H1 (cell line): ENCODE measurements around the gene PIAS4. TPM values are rescaled to one million over a fixed set of nuclear protein-coding genes. Genes with fewer than 3 reads are reported as not detected.

ENCODE experiments used
- CTCF ChIA-PET: fragments of 300-600 bp; sonication (Branson Sonifier 250); formaldehyde crosslinking; loops from one replicate; lab custom pipeline; 2021; ENCODE audit not compliant: partially characterized antibody; lab: Charles Lee
- POLR2A ChIA-PET: fragments of 300-600 bp; sonication (Branson Sonifier 250); formaldehyde crosslinking; loops from one replicate; lab custom pipeline; 2021; ENCODE audit warnings: inconsistent platforms; ENCODE audit not compliant: partially characterized antibody; lab: Charles Lee
- DNase-seq, 2 experiments: peaks; one replicate each; pipeline versions ENCODE4 v3.0.0 to v3.0.0-alpha.2; 2010 to 2022; ENCODE audit warnings: low spot score in 2 of 2, low read depth in 1 of 2, mixed read lengths in 1 of 2
- FAIRE-seq: peaks from 2 replicates; lab custom pipeline; 2011; peaks lifted over from hg19 to GRCh38; lab: Jason Lieb, UNC
- H2AFZ ChIP-seq: 2 replicates; pipeline ENCODE4 v1.8.1; 2012; ENCODE audit warnings: low read length, inconsistent platforms
- H2AK5ac ChIP-seq: 2 replicates; pipeline ENCODE4 v1.6.1; 2013; ENCODE audit warnings: low read depth, low read length
- H2BK120ac ChIP-seq: replicated peaks from 2 replicates; pipeline ENCODE3; 2013; ENCODE audit warnings: low read depth, low read length, inconsistent platforms
- H2BK12ac ChIP-seq: 2 replicates; pipeline ENCODE4 v1.6.1; 2013; ENCODE audit warnings: low read depth, low read length
- H2BK15ac ChIP-seq: 2 replicates; pipeline ENCODE4 v1.6.1; 2013; ENCODE audit warnings: low read length
- H2BK20ac ChIP-seq: 2 replicates; pipeline ENCODE4 v1.6.1; 2013; ENCODE audit warnings: low read length
- H2BK5ac ChIP-seq: 2 replicates; pipeline ENCODE4 v1.6.1; 2013; ENCODE audit warnings: low read depth, low read length
- H3K14ac ChIP-seq: 2 replicates; pipeline ENCODE4 v1.6.1; 2013; ENCODE audit warnings: inconsistent platforms; ENCODE audit not compliant: insufficient read length
- H3K18ac ChIP-seq: 2 replicates; pipeline ENCODE4 v1.6.1; 2013; ENCODE audit warnings: low read length; ENCODE audit errors: extremely low read depth
- H3K23ac ChIP-seq: 2 replicates; pipeline ENCODE4 v1.6.1; 2013; ENCODE audit warnings: inconsistent platforms; ENCODE audit not compliant: insufficient read length
- H3K23me2 ChIP-seq: 2 replicates; pipeline ENCODE4 v1.6.1; 2013; ENCODE audit warnings: low read depth, low read length
- H3K27ac ChIP-seq: 2 replicates; pipeline ENCODE4 v1.6.1; 2011; ENCODE audit warnings: low read depth, low read length, inconsistent platforms
- H3K27me3 ChIP-seq, 4 experiments: replicated peaks in 1 of 4; 1 replicate in 1 of 4; 2 replicates in 3 of 4; pipeline versions ENCODE4 v1.6.1 to v1.8.1; 2011 to 2013; ENCODE audit warnings: low read length in 3 of 4, mild to moderate bottlenecking in 3 of 4, inconsistent platforms in 2 of 4, mixed read lengths in 2 of 4, moderate library complexity in 1 of 4; ENCODE audit not compliant: control insufficient read depth in 3 of 4, insufficient read depth in 3 of 4; ENCODE audit errors: extremely low read depth in 1 of 4
- H3K36me3 ChIP-seq, 4 experiments: 2 replicates each; pipeline versions ENCODE4 v1.6.1 to v1.8.1; 2011 to 2013; ENCODE audit warnings: mild to moderate bottlenecking in 4 of 4, low read length in 3 of 4, moderate library complexity in 2 of 4, control low read depth in 1 of 4, inconsistent platforms in 1 of 4; ENCODE audit not compliant: insufficient read depth in 4 of 4, control insufficient read depth in 2 of 4
- H3K4ac ChIP-seq: replicated peaks from 2 replicates; pipeline ENCODE3; 2013; ENCODE audit warnings: low read length, low read depth, mixed read lengths, inconsistent platforms; ENCODE audit not compliant: insufficient read length
- H3K4me1 ChIP-seq, 4 experiments: replicated peaks in 1 of 4; 1 replicate in 1 of 4; 2 replicates in 3 of 4; pipeline versions ENCODE4 v1.6.1 to v1.8.1; 2011 to 2013; ENCODE audit warnings: low read length in 3 of 4, inconsistent platforms in 2 of 4, mixed read lengths in 1 of 4; ENCODE audit not compliant: insufficient read depth in 4 of 4, control insufficient read depth in 3 of 4
- H3K4me2 ChIP-seq, 2 experiments: 2 replicates each; pipeline versions ENCODE4 v1.6.1 to v1.8.1; 2011 to 2013; ENCODE audit warnings: low read depth in 2 of 2, low read length in 2 of 2, control low read depth in 1 of 2, inconsistent platforms in 1 of 2, mild to moderate bottlenecking in 1 of 2; ENCODE audit not compliant: insufficient read depth in 1 of 2
- H3K4me3 ChIP-seq, 4 experiments: fragments of 200-600, 300-600 bp in 1 of 4; sonication (generic), shearing (Covaris generic), sonication (Bioruptor Twin) in 1 of 4; 2 replicates each; pipeline versions ENCODE4 v1.5.1 to v1.8.1; 2011 to 2016; ENCODE audit warnings: low read length in 4 of 4, low read depth in 3 of 4, control low read depth in 2 of 4, inconsistent platforms in 2 of 4, mild to moderate bottlenecking in 2 of 4, mixed read lengths in 1 of 4, moderate library complexity in 1 of 4; ENCODE audit not compliant: insufficient read depth in 2 of 4; ENCODE audit errors: extremely low read depth in 1 of 4
- H3K56ac ChIP-seq: replicated peaks from 2 replicates; pipeline ENCODE3; 2013; ENCODE audit warnings: low read depth, mild to moderate bottlenecking, mixed read lengths, low read length, inconsistent platforms; ENCODE audit not compliant: insufficient read length
- H3K79me1 ChIP-seq: 2 replicates; pipeline ENCODE4 v1.6.1; 2013; ENCODE audit warnings: low read depth, low read length, control low read depth
- H3K79me2 ChIP-seq, 2 experiments: 2 replicates each; pipeline versions ENCODE4 v1.6.1 to v1.8.1; 2012 to 2013; ENCODE audit warnings: low read length in 2 of 2, mild to moderate bottlenecking in 2 of 2, inconsistent platforms in 1 of 2; ENCODE audit not compliant: insufficient read depth in 2 of 2, control insufficient read depth in 1 of 2
- H3K9ac ChIP-seq, 4 experiments: replicated peaks in 1 of 4; 1 replicate in 1 of 4; 2 replicates in 3 of 4; pipeline versions ENCODE4 v1.6.1 to v1.8.1; 2011 to 2013; ENCODE audit warnings: low read depth in 3 of 4, low read length in 3 of 4, control low read depth in 2 of 4, mild to moderate bottlenecking in 2 of 4, moderate library complexity in 2 of 4, inconsistent platforms in 1 of 4; ENCODE audit errors: extremely low read depth in 1 of 4
- H3K9me3 ChIP-seq, 2 experiments: 2 replicates each; pipeline versions ENCODE4 v1.6.1 to v1.8.1; 2012 to 2013; ENCODE audit warnings: mild to moderate bottlenecking in 2 of 2, moderate library complexity in 2 of 2, control low read depth in 1 of 2, inconsistent platforms in 1 of 2, low read depth in 1 of 2, low read length in 1 of 2, mixed read lengths in 1 of 2; ENCODE audit not compliant: insufficient read depth in 2 of 2
- H4K20me1 ChIP-seq, 2 experiments: replicated peaks in 1 of 2; 2 replicates each; pipeline versions ENCODE3 to v1.8.1; 2011 to 2013; ENCODE audit warnings: inconsistent platforms in 2 of 2, low read length in 2 of 2, mild to moderate bottlenecking in 1 of 2; ENCODE audit not compliant: insufficient read depth in 2 of 2, control insufficient read depth in 1 of 2
- H4K5ac ChIP-seq: 2 replicates; pipeline ENCODE4 v1.6.1; 2013; ENCODE audit warnings: low read length, low read depth, mixed read lengths, inconsistent platforms; ENCODE audit not compliant: insufficient read length
- H4K8ac ChIP-seq: 2 replicates; pipeline ENCODE4 v1.8.0; 2013; ENCODE audit warnings: mild to moderate bottlenecking, moderate library complexity, low read length, inconsistent platforms; ENCODE audit not compliant: insufficient read depth; ENCODE audit errors: extremely low read depth
- H4K91ac ChIP-seq: replicated peaks from 2 replicates; pipeline ENCODE3; 2013; ENCODE audit warnings: low read length, mixed read lengths, inconsistent platforms; ENCODE audit not compliant: insufficient read length
- FOSL1 ChIP-seq: IDR thresholded peaks from 2 replicates; pipeline ENCODE4 v1.6.1; 2011; ENCODE audit warnings: mild to moderate bottlenecking, low read depth, low read length, moderate library complexity; ENCODE audit not compliant: insufficient read depth
- RFX5 ChIP-seq: IDR thresholded peaks from 2 replicates; pipeline ENCODE4 v1.6.1; 2011; ENCODE audit warnings: low read depth, low read length, improper control_type of control experiment, borderline replicate concordance
- RXRA ChIP-seq: IDR thresholded peaks from 2 replicates; pipeline ENCODE4 v1.6.1; 2011; ENCODE audit warnings: low read depth, mild to moderate bottlenecking, low read length, moderate library complexity; ENCODE audit not compliant: insufficient read depth
- SRF ChIP-seq: IDR thresholded peaks from 2 replicates; pipeline ENCODE4 v1.6.1; 2011; ENCODE audit warnings: mild to moderate bottlenecking, low read depth, low read length, moderate library complexity
- WGBS, 2 experiments: shearing (Covaris generic) in 1 of 2; methylation state at CpG; one replicate each; pipeline versions ENCODE4 v1.1.6 to v1.1.7; 2013 to 2015; ENCODE audit warnings: low lambda C conversion rate in 2 of 2, mixed read lengths in 2 of 2, inconsistent platforms in 1 of 2, low coverage in 1 of 2, missing lambda C conversion rate in 1 of 2; ENCODE audit not compliant: insufficient replicate concordance in 2 of 2, insufficient coverage in 1 of 2, insufficient read length in 1 of 2; ENCODE audit errors: extremely low coverage in 1 of 2, missing lambda C conversion rate in 1 of 2; 5-methylcytosine and 5-hydroxymethylcytosine counted together
- polyA plus RNA-seq, 7 experiments: library from polyadenylated mRNA; depleted of rRNA in 3 of 7; stranded (reverse) in 5 of 7; unstranded in 2 of 7; fragments of >200 nt in 5 of 7; fragments of 200-250 nt in 2 of 7; gene quantifications; 1 replicate in 5 of 7; 2 replicates in 1 of 7; 4 replicates in 1 of 7; pipeline versions ENCODE4 v1.2.1 to v1.2.3, GENCODE V29; 2011 to 2013; ENCODE audit warnings: missing spikeins in 2 of 7, mixed read lengths in 2 of 7
- total RNA-seq: library from RNA; stranded (reverse); fragmentation: NEBNext Ultra II Directional; extraction: Animal tissue kit (Norgen Biotek cat#: 25700); gene quantifications from 2 replicates; pipeline ENCODE4 v1.2.1, GENCODE V29; 2021

The PIAS4 gene
- total and polyA plus RNA-seq, 2 of the 8 experiments (the other 6 are each of a cell fraction or from before 2014, with no cell fraction given): 30.2 to 51.4 TPM

- peak overlapping the region; percentile 14 for H3K4ac ChIP-seq
- 0 out of 2 replicates have a peak overlapping the region, but pooled peaks have one; percentile 11 for H4K8ac ChIP-seq
- no peak overlapping the region; the same call in 1 of the 2 replicates for H2BK5ac ChIP-seq
- no peaks in the 10 kb centered on the region for H3K79me1 ChIP-seq
- no peak for DNase-seq
- H3K18ac ChIP-seq: no peak overlapping the region
- no peaks in the 10 kb centered on the region for H3K79me2 ChIP-seq
- no peaks in the 10 kb centered on the region for H3K27me3 ChIP-seq
- H2AK5ac ChIP-seq: no peak overlapping the region
- peaks cover 0 to 15% (median 6%) of the 10 kb centered on the region in 4 experiments; a peak in 5 of 7 replicates for H3K4me1 ChIP-seq
- no peak overlapping the region for H3K56ac ChIP-seq
- no peak overlapping the region for H2BK20ac ChIP-seq
- H3K9me3 ChIP-seq: no peaks in the 10 kb centered on the region
- no peak overlapping the region; a peak in 1 of 7 replicates for H3K9ac ChIP-seq
- H3K4me3 ChIP-seq: no peak overlapping the region
- WGBS, 2 experiments: 85% methylated on average over 6 of the region's 9 CpGs; no CpG with 5 or more reads in 1 of the 2 experiments
- peak overlapping the region; percentile 72 for H4K91ac ChIP-seq
- no peaks in the 10 kb centered on the region for H4K20me1 ChIP-seq
- no peak overlapping the region for H2BK120ac ChIP-seq
- no peak overlapping the region for H3K27ac ChIP-seq
- no peak for FAIRE-seq
- H3K23ac ChIP-seq: no peak overlapping the region
- peaks cover 4% of the 10 kb centered on the region; the same call in 1 of the 2 replicates for H3K23me2 ChIP-seq
- H3K36me3 ChIP-seq: no peaks in the 10 kb centered on the region
- TF ChIP-seq RXRA (no peak), RFX5 (no peak), FOSL1 (no peak), SRF (no peak)
- no peak overlapping the region for H2AFZ ChIP-seq
- H3K14ac ChIP-seq: no peak overlapping the region
- H2BK15ac ChIP-seq: no peak overlapping the region; the same call in 1 of the 2 replicates
- CTCF ChIA-PET: interaction anchor here (0.7 to 1.1 kb wide), 2 partner anchors 35 to 40 kb away, joined by 3 read pairs; no protein-coding TSS in a partner anchor
- no peak overlapping the region for H4K5ac ChIP-seq
- peak overlapping the region; percentile 50; the same call in 1 of the 2 replicates for H2BK12ac ChIP-seq
- POLR2A ChIA-PET: interaction anchor here (0.6 to 2.3 kb wide), 8 partner anchors 9 to 97 kb away, joined by 3 to 14 read pairs (median 4); partner anchors contain the start of genes EEF2 and PIAS4
- no peak overlapping the region for H3K4me2 ChIP-seq
These were observed 74.6 kb downstream of the PIAS4 start for GRCh38 chr19:4082172-4082571.
